Testis (tissue), 2 donors: ENCODE results near the gene ARID5B.

Experiments used
- CTCF ChIP-seq, 3 experiments: fragments of 450-650 bp in 2 of 3; fragments of 200-600 bp in 1 of 3; sonication (generic) in 1 of 3; IDR thresholded peaks; one replicate each; pipeline ENCODE4 v1.5.1; 2016 to 2019; ENCODE audit warnings: antibody characterized with exemption in 3 of 3, mild to moderate bottlenecking in 2 of 3, moderate library complexity in 1 of 3
- POLR2A ChIP-seq: fragments of 450-650 bp; IDR thresholded peaks from one replicate; pipeline ENCODE4 v1.6.1; 2017; ENCODE audit warnings: antibody characterized with exemption, mild to moderate bottlenecking, moderate library complexity

GRCh38 chr10:61907011-61907410 lies 5.5 kb downstream of the ARID5B start:
- TF ChIP-seq CTCF (IDR thresholded peaks at IDR 0.05): no peak
- no peak for TF ChIP-seq POLR2A
